HL-60 (cell line): ENCODE data around the gene FGR.

Source experiments
- GABPA ChIP-seq: IDR thresholded peaks from 2 replicates; pipeline ENCODE4 v1.6.1; 2012; ENCODE audit warnings: low read depth
- POLR2AphosphoS5 ChIP-seq: IDR thresholded peaks from 2 replicates; pipeline ENCODE4 v1.6.1; 2012; ENCODE audit warnings: low read depth
- SPI1 ChIP-seq: IDR thresholded peaks from 2 replicates; pipeline ENCODE4 v1.6.1; 2012; ENCODE audit warnings: low read depth, mild to moderate bottlenecking, borderline replicate concordance
- TF ChIP-seq, protein P1 (sequence below): IDR thresholded peaks from one replicate; pipeline ENCODE4 v1.5.1; 2011; ENCODE audit warnings: low read length, control low read depth, inconsistent platforms; ENCODE audit not compliant: insufficient read depth
- TF ChIP-seq, protein P2 (sequence below): IDR thresholded peaks from 2 replicates; pipeline ENCODE4 v1.6.1; 2012; ENCODE audit warnings: low read depth; ENCODE audit not compliant: insufficient replicate concordance

DNA sequence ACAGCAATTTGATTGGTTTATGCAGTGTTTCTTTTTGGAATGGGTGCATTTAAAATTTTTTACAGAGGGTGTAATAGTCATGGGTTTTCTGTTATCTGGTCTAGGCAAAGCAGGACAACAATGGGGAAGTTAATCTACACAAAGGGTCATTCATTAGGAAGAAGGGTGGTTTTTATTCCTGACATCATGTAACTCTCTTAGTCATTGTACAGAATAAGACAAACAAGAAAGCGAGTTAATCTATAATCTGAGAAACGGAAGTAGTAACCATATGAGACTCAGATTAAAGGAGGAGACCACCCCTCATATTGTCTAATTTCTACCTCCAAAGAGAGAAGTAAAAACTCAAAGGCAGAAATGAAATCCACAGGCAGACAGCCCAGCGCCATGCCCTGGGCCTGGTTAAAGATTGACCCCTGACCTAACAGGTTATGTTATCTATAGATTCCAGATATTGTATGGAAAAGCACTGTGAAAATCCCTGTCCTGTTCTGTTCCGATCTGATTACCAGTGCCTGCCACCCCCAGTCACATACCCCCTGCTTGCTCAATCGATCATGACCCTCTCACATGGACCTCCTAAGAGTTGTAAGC, 47.5 kb upstream of the FGR start:
- no peak for TF ChIP-seq POLR2AphosphoS5
- TF ChIP-seq, protein P1, sequence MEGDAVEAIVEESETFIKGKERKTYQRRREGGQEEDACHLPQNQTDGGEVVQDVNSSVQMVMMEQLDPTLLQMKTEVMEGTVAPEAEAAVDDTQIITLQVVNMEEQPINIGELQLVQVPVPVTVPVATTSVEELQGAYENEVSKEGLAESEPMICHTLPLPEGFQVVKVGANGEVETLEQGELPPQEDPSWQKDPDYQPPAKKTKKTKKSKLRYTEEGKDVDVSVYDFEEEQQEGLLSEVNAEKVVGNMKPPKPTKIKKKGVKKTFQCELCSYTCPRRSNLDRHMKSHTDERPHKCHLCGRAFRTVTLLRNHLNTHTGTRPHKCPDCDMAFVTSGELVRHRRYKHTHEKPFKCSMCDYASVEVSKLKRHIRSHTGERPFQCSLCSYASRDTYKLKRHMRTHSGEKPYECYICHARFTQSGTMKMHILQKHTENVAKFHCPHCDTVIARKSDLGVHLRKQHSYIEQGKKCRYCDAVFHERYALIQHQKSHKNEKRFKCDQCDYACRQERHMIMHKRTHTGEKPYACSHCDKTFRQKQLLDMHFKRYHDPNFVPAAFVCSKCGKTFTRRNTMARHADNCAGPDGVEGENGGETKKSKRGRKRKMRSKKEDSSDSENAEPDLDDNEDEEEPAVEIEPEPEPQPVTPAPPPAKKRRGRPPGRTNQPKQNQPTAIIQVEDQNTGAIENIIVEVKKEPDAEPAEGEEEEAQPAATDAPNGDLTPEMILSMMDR = no peak
- TF ChIP-seq SPI1 = no peak
- TF ChIP-seq, protein P2, sequence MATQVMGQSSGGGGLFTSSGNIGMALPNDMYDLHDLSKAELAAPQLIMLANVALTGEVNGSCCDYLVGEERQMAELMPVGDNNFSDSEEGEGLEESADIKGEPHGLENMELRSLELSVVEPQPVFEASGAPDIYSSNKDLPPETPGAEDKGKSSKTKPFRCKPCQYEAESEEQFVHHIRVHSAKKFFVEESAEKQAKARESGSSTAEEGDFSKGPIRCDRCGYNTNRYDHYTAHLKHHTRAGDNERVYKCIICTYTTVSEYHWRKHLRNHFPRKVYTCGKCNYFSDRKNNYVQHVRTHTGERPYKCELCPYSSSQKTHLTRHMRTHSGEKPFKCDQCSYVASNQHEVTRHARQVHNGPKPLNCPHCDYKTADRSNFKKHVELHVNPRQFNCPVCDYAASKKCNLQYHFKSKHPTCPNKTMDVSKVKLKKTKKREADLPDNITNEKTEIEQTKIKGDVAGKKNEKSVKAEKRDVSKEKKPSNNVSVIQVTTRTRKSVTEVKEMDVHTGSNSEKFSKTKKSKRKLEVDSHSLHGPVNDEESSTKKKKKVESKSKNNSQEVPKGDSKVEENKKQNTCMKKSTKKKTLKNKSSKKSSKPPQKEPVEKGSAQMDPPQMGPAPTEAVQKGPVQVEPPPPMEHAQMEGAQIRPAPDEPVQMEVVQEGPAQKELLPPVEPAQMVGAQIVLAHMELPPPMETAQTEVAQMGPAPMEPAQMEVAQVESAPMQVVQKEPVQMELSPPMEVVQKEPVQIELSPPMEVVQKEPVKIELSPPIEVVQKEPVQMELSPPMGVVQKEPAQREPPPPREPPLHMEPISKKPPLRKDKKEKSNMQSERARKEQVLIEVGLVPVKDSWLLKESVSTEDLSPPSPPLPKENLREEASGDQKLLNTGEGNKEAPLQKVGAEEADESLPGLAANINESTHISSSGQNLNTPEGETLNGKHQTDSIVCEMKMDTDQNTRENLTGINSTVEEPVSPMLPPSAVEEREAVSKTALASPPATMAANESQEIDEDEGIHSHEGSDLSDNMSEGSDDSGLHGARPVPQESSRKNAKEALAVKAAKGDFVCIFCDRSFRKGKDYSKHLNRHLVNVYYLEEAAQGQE = no peak
- TF ChIP-seq GABPA = no peak
